ENCODE results near the gene SLC1A4.

- TF ChIP-seq EZH2phosphoT487 (IDR thresholded peaks at IDR 0.05; ENCODE audit: insufficient read depth, low read depth), result no peak
- no peak for TF ChIP-seq EZH2 (IDR thresholded peaks at IDR 0.05; ENCODE audit: insufficient read depth, poor library complexity, severe bottlenecking)
These were observed 18.7 kb upstream of the SLC1A4 start for GRCh38 chr2:64970495-64970894.
